Natural killer cell (primary cell): ENCODE data around the gene ZNF621. TPM values are rescaled to one million over a fixed set of nuclear protein-coding genes. Genes with fewer than 3 reads are reported as not detected.

Experiments
- ATAC-seq, 3 donors: fragments of 150-1000 bp in 2 of 3; fragments of 200-7000 bp in 1 of 3; cut with Tn5 transposase; 1 replicate in 1 of 3; 2 replicates in 2 of 3; pipeline ENCODE4 v1.10.0; 2021; ENCODE audit warnings: mild to moderate bottlenecking in 2 of 3, moderate library complexity in 2 of 3
- DNase-seq, 2 donors: peaks; one replicate each; pipeline versions ENCODE4 v3.0.0 to v3.0.0-alpha.2; 2013 to 2021; ENCODE audit warnings: mixed read lengths in 1 of 2
- H3K27ac ChIP-seq: one replicate; pipeline ENCODE4 v1.5.1; 2013; ENCODE audit warnings: mild to moderate bottlenecking, low read length
- H3K27me3 ChIP-seq: one replicate; pipeline ENCODE4 v1.6.1; 2013; ENCODE audit warnings: low read length; ENCODE audit not compliant: control insufficient read depth, insufficient read depth
- H3K36me3 ChIP-seq: one replicate; pipeline ENCODE4 v1.6.1; 2013; ENCODE audit warnings: low read length; ENCODE audit not compliant: control insufficient read depth, insufficient read depth
- H3K4me1 ChIP-seq: one replicate; pipeline ENCODE4 v1.6.1; 2013; ENCODE audit warnings: low read length; ENCODE audit not compliant: control insufficient read depth, insufficient read depth
- H3K4me3 ChIP-seq: one replicate; pipeline ENCODE4 v1.5.1; 2013; ENCODE audit warnings: low read length
- H3K9me3 ChIP-seq: one replicate; pipeline ENCODE4 v1.6.1; 2013; ENCODE audit warnings: low read length; ENCODE audit not compliant: control insufficient read depth, insufficient read depth
- H3K27ac Mint-ChIP-seq, 2 donors: one replicate each; pipeline ENCODE4 v1.8.0; 2022; ENCODE audit warnings: mild to moderate bottlenecking in 2 of 2, mixed read lengths in 2 of 2, moderate library complexity in 1 of 2
- H3K27me3 Mint-ChIP-seq, 2 donors: one replicate each; pipeline ENCODE4 v1.8.0; 2022; ENCODE audit warnings: low read depth in 2 of 2, mixed read lengths in 2 of 2
- H3K36me3 Mint-ChIP-seq: one replicate; pipeline ENCODE4 v1.8.0; 2022; ENCODE audit warnings: mixed read lengths
- H3K4me1 Mint-ChIP-seq, 2 donors: one replicate each; pipeline ENCODE4 v1.8.0; 2022; ENCODE audit warnings: mixed read lengths in 2 of 2
- H3K4me3 Mint-ChIP-seq: one replicate; pipeline ENCODE4 v1.8.0; 2022; ENCODE audit warnings: mild to moderate bottlenecking, moderate library complexity, mixed read lengths
- H3K9me3 Mint-ChIP-seq, 2 donors: one replicate each; pipeline ENCODE4 v1.8.0; 2022; ENCODE audit warnings: mixed read lengths in 2 of 2
- CTCF ChIP-seq: fragments of 200-600 bp; IDR thresholded peaks from one replicate; pipeline ENCODE4 v1.8.0; 2022; ENCODE audit warnings: antibody characterized with exemption
- WGBS: methylation state at CpG from one replicate; pipeline ENCODE4 v1.1.7; 2013; ENCODE audit warnings: missing lambda C conversion rate; ENCODE audit not compliant: insufficient coverage; 5-methylcytosine and 5-hydroxymethylcytosine counted together
- intact Hi-C: fragments of 100-400 bp; cut with micrococcal nuclease; formaldehyde crosslinking; loops from one replicate; pipeline ENCODE4 v1.14.2; 2022
- total RNA-seq, 4 donors: library from RNA; stranded (reverse); fragments of 120-200 nt in 1 of 4; gene quantifications; one replicate each; pipeline versions ENCODE4 v1.2.3 to v1.2.4, GENCODE V29; 2013 to 2022

ZNF621 gene
- total RNA-seq, 3 donors from 2014 or later (not counting 1 experiment from before 2014, with no cell fraction given) = 27.7 to 33.5 (median 31.0) TPM

GRCh38 chr3:40576396-40576795, 51.6 kb downstream of the ZNF621 start:
- Mint-ChIP-seq H3K36me3 (no peaks in the 10 kb centered on the region), H3K9me3 (no peaks in the 10 kb centered on the region), H3K27ac (no peak overlapping the region), H3K4me3 (no peak overlapping the region), H3K4me1 (no peaks in the 10 kb centered on the region), H3K27me3 (peaks cover 11 to 37% of the 10 kb centered on the region in 2 donors)
- Histone ChIP-seq H3K27me3 (no peaks in the 10 kb centered on the region), H3K4me1 (no peaks in the 10 kb centered on the region), H3K4me3 (no peak overlapping the region), H3K27ac (no peak overlapping the region), H3K9me3 (no peaks in the 10 kb centered on the region), H3K36me3 (no peaks in the 10 kb centered on the region)
- TF ChIP-seq CTCF = no peak
- no peak for DNase-seq
- 93% methylated on average over 3 of the region's 4 CpGs for WGBS
- intact Hi-C loops = no loop called here
- no peak for ATAC-seq

GRCh38 chr3:40580494-40581091, 55.8 kb downstream of the ZNF621 start:
- H3K4me1 ChIP-seq = no peaks in the 10 kb centered on the region
- 0% methylated on average over 2 of the region's 2 CpGs for WGBS
- peak; percentile 84 for TF ChIP-seq CTCF
- H3K9me3 Mint-ChIP-seq = no peaks in the 10 kb centered on the region
- H3K4me3 ChIP-seq = no peak overlapping the region
- ATAC-seq (peak; percentile 63 to 80 (median 76)), DNase-seq (peak; percentile 37 to 76)
- H3K27me3 Mint-ChIP-seq = peaks cover 10 to 16% of the 10 kb centered on the region in 2 donors
- H3K4me3 Mint-ChIP-seq = no peak overlapping the region
- H3K27ac ChIP-seq = no peak overlapping the region
- H3K36me3 ChIP-seq = no peaks in the 10 kb centered on the region
- intact Hi-C loops = loop anchor here (1.0 to 10.0 kb wide), 4 partner anchors 253 to 1614 kb away; no protein-coding TSS in a partner anchor
- H3K27ac Mint-ChIP-seq = no peak overlapping the region
- H3K4me1 Mint-ChIP-seq = peaks cover 0 to 13% of the 10 kb centered on the region in 2 donors
- no peaks in the 10 kb centered on the region for H3K27me3 ChIP-seq
- no peaks in the 10 kb centered on the region for H3K36me3 Mint-ChIP-seq
- no peaks in the 10 kb centered on the region for H3K9me3 ChIP-seq

- Mint-ChIP-seq H3K27ac (no peak overlapping the region), H3K27me3 (peaks cover 8 to 13% of the 10 kb centered on the region in 2 donors), H3K36me3 (no peaks in the 10 kb centered on the region), H3K4me1 (peaks cover 0 to 13% of the 10 kb centered on the region in 2 donors), H3K4me3 (no peak overlapping the region), H3K9me3 (no peaks in the 10 kb centered on the region)
- Histone ChIP-seq H3K4me1 (no peaks in the 10 kb centered on the region), H3K27ac (no peak overlapping the region), H3K9me3 (no peaks in the 10 kb centered on the region), H3K4me3 (no peak overlapping the region), H3K27me3 (no peaks in the 10 kb centered on the region), H3K36me3 (no peaks in the 10 kb centered on the region)
- TF ChIP-seq CTCF = no peak
- intact Hi-C loops = loop anchor here (5.0 to 10.0 kb wide), 2 partner anchors 254 to 1614 kb away; no protein-coding TSS in a partner anchor
- DNase-seq (no peak), ATAC-seq (no peak)
- WGBS = 90% methylated on average over 1 of the region's 1 CpG
Measured at GRCh38 chr3:40581166-40581565, 56.4 kb downstream of the ZNF621 start.
